Gastrocnemius medialis (tissue), 4 donors: ENCODE results near the gene RBKS. TPM values are rescaled to one million over a fixed set of nuclear protein-coding genes. Genes with fewer than 3 reads are reported as not detected.
A peak's percentile ranks its signal among the peaks of the same experiment; 100 is the strongest.

Source experiments
- ATAC-seq, 2 donors: fragments of 150-250 bp; one replicate each; pipeline ENCODE4 v1.9.1; 2016
- DNase-seq, 2 donors: peaks; one replicate each; pipeline ENCODE4 v3.0.0-alpha.2; 2019
- H3K27ac ChIP-seq, 4 donors: fragments of 200-600 bp; sonication (generic); 1 replicate in 1 of 4; 2 replicates in 3 of 4; pipeline ENCODE4 v1.5.1; 2016 to 2018; ENCODE audit warnings: mild to moderate bottlenecking in 2 of 4, moderate library complexity in 1 of 4
- H3K27me3 ChIP-seq, 3 donors: fragments of 200-600 bp; sonication (generic) in 2 of 3; 1 replicate in 1 of 3; 2 replicates in 2 of 3; pipeline versions ENCODE4 v1.5.1 to v1.6.0; 2016 to 2019; ENCODE audit warnings: mild to moderate bottlenecking in 1 of 3, moderate library complexity in 1 of 3
- H3K36me3 ChIP-seq, 2 donors: fragments of 200-600 bp; sonication (generic) in 1 of 2; one replicate each; pipeline ENCODE4 v1.5.1; 2017 to 2018
- H3K4me1 ChIP-seq, 2 donors: fragments of 200-600 bp; sonication (generic) in 1 of 2; one replicate each; pipeline ENCODE4 v1.5.1; 2016 to 2017; ENCODE audit warnings: mild to moderate bottlenecking in 2 of 2
- H3K4me3 ChIP-seq, 4 donors: fragments of 200-600 bp; sonication (generic) in 3 of 4; 1 replicate in 1 of 4; 2 replicates in 3 of 4; pipeline ENCODE4 v1.5.1; 2016 to 2019; ENCODE audit warnings: mild to moderate bottlenecking in 2 of 4
- H3K9me3 ChIP-seq, 3 donors: fragments of 200-600 bp; sonication (generic) in 2 of 3; 1 replicate in 1 of 3; 2 replicates in 2 of 3; pipeline ENCODE4 v1.5.1; 2016 to 2019
- POLR2A ChIP-seq, 2 donors: fragments of 450-650 bp; IDR thresholded peaks; one replicate each; pipeline ENCODE4 v1.6.1; 2017; ENCODE audit warnings: antibody characterized with exemption in 2 of 2, mild to moderate bottlenecking in 2 of 2, moderate library complexity in 2 of 2
- in situ Hi-C, 4 donors: fragments of 200-750 bp; cut with MboI; loops; one replicate each; pipeline versions ENCODE4 v1.15.0 to v1.8.0; 2017; ENCODE audit warnings: low sequenced_read_pairs in 4 of 4
- intact Hi-C: fragments of 100-400 bp; cut with DNase I; formaldehyde crosslinking; loops from one replicate; pipeline ENCODE4 v1.15.1; 2023; ENCODE audit warnings: low total_unique reads
- total RNA-seq, 4 donors: library from RNA; depleted of rRNA; stranded (reverse); fragments of >200 nt; gene quantifications; one replicate each; pipeline versions ENCODE4 v1.1.0 to v1.2.3, GENCODE V29; 2016
- TF ChIP-seq, protein P1 (sequence below), 5 experiments: fragments of 450-650 bp in 3 of 5; fragments of 200-600 bp in 2 of 5; sonication (generic) in 2 of 5; IDR thresholded peaks in 4 of 5; conservative IDR thresholded peaks in 1 of 5; 1 replicate in 4 of 5; 2 replicates in 1 of 5; pipeline ENCODE4 v1.5.1; 2016 to 2019; ENCODE audit warnings: antibody characterized with exemption in 5 of 5, mild to moderate bottlenecking in 3 of 5, moderate library complexity in 3 of 5

The RBKS gene
- total RNA-seq, 4 donors from 2014 or later = 0.41 to 5.4 (median 3.0) TPM

DNA sequence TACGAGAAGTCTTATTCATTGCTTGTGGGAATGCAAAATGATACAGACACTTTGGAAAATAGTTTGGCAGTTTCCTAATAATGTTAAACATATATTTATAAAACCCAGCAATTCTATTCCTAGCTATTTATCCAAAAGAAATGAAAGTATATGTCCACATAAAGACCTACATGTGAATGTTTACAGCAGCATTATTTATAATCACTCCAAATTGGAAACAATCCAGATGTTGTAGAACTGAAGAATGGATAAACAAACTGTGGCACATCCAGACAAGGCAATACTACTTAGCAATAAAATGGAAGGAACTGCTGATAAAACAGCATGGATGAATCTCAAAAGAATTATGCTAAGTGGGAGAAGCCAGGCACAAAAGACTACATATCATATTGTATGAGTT lies 99.4 kb downstream of the RBKS start:
- TF ChIP-seq, protein P1, sequence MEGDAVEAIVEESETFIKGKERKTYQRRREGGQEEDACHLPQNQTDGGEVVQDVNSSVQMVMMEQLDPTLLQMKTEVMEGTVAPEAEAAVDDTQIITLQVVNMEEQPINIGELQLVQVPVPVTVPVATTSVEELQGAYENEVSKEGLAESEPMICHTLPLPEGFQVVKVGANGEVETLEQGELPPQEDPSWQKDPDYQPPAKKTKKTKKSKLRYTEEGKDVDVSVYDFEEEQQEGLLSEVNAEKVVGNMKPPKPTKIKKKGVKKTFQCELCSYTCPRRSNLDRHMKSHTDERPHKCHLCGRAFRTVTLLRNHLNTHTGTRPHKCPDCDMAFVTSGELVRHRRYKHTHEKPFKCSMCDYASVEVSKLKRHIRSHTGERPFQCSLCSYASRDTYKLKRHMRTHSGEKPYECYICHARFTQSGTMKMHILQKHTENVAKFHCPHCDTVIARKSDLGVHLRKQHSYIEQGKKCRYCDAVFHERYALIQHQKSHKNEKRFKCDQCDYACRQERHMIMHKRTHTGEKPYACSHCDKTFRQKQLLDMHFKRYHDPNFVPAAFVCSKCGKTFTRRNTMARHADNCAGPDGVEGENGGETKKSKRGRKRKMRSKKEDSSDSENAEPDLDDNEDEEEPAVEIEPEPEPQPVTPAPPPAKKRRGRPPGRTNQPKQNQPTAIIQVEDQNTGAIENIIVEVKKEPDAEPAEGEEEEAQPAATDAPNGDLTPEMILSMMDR (IDR thresholded peaks at IDR 0.05 in 4 of 5, conservative IDR thresholded peaks at IDR 0.05 in 1 of 5) = no peak
- no peak for TF ChIP-seq POLR2A (IDR thresholded peaks at IDR 0.05)
- intact Hi-C loops = no loop called here

DNA sequence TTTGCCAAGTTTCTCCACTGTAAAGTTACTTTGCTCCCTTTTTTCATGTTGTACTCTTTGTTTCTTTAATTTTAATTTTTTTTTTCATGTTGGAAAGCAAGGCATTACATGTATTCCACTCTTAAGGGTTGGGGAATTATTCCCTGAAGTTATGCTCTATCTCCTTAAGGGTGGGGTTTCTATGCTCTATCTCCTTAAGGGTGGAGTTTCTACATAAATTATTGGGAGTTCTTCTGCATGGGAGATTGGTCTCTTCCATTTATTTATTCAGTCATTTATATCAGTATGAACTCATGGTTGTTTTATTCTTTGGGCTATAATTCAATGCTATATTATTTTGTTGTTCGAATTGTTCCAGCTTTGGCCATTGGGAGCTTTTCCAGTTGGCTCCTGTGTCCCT lies 107.5 kb downstream of the RBKS start:
- peaks cover 30 to 61% of the 10 kb centered on the region in 2 donors for H3K4me1 ChIP-seq
- DNase-seq = no peak
- intact Hi-C loops = no loop called here

More for the DNA sequence above, 99.4 kb downstream of the RBKS start:
- DNase-seq (no peak), ATAC-seq (no peak)
- Histone ChIP-seq H3K9me3 (no peaks in the 10 kb centered on the region), H3K4me1 (peaks cover 9 to 14% of the 10 kb centered on the region in 2 donors), H3K4me3 (no peak overlapping the region), H3K27me3 (no peaks in the 10 kb centered on the region), H3K36me3 (no peaks in the 10 kb centered on the region), H3K27ac (no peak overlapping the region)
- in situ Hi-C loops = no loop called here

DNA sequence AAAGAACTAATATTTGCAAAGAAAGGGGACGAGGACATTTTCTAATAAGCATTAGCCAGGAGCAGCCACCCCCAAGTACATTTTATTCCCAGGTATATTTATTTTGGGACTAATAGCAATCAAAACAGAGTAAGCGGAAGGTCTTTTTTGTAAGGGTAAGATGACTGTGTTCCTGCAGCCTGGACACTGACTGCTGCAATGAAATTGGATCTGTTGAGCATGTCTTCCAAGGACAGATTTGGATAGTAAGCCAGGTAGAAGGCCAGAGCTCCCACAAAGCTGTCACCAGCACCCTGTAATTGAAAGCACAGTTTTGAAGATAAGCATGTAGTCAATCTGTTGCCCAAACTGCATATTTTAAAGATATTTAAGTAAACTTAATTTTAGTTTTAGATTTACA lies 108.7 kb downstream of the RBKS start:
- intact Hi-C loops = no loop called here
- peak; percentile 91 to 94 for ATAC-seq
- Histone ChIP-seq H3K27me3 (no peaks in the 10 kb centered on the region), H3K4me3 (no peak overlapping the region), H3K36me3 (peaks cover 0 to 20% of the 10 kb centered on the region in 2 donors), H3K9me3 (no peaks in the 10 kb centered on the region), H3K27ac (peak overlapping the region; percentile 64 to 99 (median 78)), H3K4me1 (peaks cover 36 to 73% of the 10 kb centered on the region in 2 donors)
- in situ Hi-C loops = no loop called here
- no peak for DNase-seq
- TF ChIP-seq, protein P1 (IDR thresholded peaks at IDR 0.05 in 4 of 5, conservative IDR thresholded peaks at IDR 0.05 in 1 of 5) = no peak
- no peak for TF ChIP-seq POLR2A (IDR thresholded peaks at IDR 0.05)

More for the DNA sequence above, 107.5 kb downstream of the RBKS start:
- Histone ChIP-seq H3K36me3 (peaks cover 0 to 9% of the 10 kb centered on the region in 2 donors), H3K27ac (peak overlapping the region in 2 of 4 donors; percentile 0 to 69), H3K4me3 (no peak overlapping the region), H3K27me3 (no peaks in the 10 kb centered on the region), H3K9me3 (no peaks in the 10 kb centered on the region)
- ATAC-seq = no peak
- in situ Hi-C loops = no loop called here
- TF ChIP-seq POLR2A (IDR thresholded peaks at IDR 0.05) = no peak
- TF ChIP-seq, protein P1 (IDR thresholded peaks at IDR 0.05 in 4 of 5, conservative IDR thresholded peaks at IDR 0.05 in 1 of 5) = no peak

DNA sequence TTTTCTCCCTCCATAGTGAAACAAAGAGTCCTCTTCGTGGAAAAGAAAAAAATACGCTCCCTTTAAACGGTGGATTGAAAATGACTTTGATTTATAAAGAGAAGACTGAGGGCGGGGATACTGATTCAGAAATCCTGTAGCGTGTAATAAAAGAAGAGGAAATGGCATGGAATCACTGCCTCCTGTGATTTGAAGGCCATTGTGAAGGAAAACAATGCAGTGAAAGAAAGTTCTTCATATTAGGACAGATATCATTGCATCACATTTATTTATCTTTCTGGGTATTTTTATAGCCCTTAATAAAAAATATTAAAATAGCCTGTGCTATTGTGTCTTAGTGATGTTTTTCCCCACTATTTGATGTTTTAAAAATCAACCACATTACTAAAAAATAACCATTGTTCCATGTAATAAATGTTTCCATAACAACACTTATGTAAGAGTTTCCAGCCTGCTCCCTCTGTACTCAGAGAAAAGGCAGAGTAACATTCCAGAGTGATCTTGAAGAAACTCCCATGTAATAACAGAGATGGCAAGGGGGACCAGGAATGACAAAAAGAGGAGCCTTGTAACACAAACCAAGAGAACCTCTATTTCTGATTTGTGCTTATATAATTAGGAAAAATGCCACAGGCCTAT lies 110.7 kb downstream of the RBKS start:
- in situ Hi-C loops (no loop called here), intact Hi-C loops (loop anchor here (10.0 kb wide), 1 partner anchor 615 kb away; the partner anchor contains the start of gene FOSL2)
- peak overlapping the region; percentile 64 to 99 (median 78) for H3K27ac ChIP-seq
- ATAC-seq (no peak), DNase-seq (no peak)
- H3K27me3 ChIP-seq = no peaks in the 10 kb centered on the region
- peaks cover 0 to 23% of the 10 kb centered on the region in 2 donors for H3K36me3 ChIP-seq
- TF ChIP-seq POLR2A (IDR thresholded peaks at IDR 0.05) = peak in 1 of 2 donors; percentile 10
- TF ChIP-seq, protein P1 (IDR thresholded peaks at IDR 0.05 in 4 of 5, conservative IDR thresholded peaks at IDR 0.05 in 1 of 5) = no peak
- H3K9me3 ChIP-seq = no peaks in the 10 kb centered on the region
- H3K4me3 ChIP-seq = no peak overlapping the region
- H3K4me1 ChIP-seq = peaks cover 52 to 80% of the 10 kb centered on the region in 2 donors
